GM19025 (cell line): Measurements from ENCODE around the gene SLC6A7.

ENCODE experiments used
- ATAC-seq: cut with Tn5 transposase; IDR thresholded peaks from one replicate; pipeline ENCODE4 v1.9.1; 2021; ENCODE audit warnings: mild to moderate bottlenecking, low read depth, moderate library complexity; ENCODE audit not compliant: unreplicated experiment

The SLC6A7 gene

DNA sequence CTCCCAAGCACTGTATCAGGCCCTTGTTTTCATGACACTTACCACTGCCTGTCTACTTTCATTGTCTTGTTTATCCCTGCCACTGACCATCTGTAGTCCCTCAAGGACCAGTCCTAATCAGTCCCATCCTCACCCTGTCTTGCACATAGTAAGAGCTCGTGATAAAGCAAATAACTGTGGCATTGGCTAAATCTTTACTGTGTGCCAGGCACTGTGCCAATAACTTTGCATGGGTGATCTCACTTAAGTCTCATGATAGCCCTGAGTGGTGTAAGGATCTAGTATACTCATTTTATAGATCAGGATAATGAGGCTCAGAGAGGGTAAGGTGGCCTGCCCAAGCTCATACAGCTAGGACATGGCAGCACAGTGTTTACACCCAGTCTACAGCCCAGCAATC is 17.7 kb upstream of the SLC6A7 start:
- no peak for ATAC-seq

DNA sequence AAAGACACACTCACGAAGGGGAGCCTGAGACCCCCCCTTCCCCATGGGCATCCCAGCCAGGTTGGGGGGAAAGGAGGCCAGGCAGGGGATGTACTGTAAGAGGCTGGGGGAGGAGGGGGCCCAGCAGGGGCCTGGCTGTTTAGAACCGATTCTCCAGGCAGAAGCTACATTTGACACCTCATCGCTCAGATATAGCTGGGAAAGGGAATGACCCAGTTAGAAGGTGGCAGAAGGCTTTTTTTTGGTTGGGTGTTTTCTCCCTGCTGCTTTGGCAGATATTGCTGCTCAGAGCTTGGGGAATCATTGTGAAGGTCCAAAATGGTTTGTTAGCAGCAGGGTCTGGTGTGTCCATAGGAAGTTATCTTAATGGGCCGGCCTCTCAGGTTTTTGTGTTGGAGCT is 17.3 kb upstream of the SLC6A7 start:
- no peak for ATAC-seq

- ATAC-seq = no peak
Measured at GRCh38 chr5:150173161-150173560, 16.7 kb upstream of the SLC6A7 start.

GRCh38 chr5:150174285-150174684 is 15.6 kb upstream of the SLC6A7 start:
- ATAC-seq = no peak

GRCh38 chr5:150175076-150175475 is 14.8 kb upstream of the SLC6A7 start:
- no peak for ATAC-seq

GRCh38 chr5:150175536-150175935 is 14.3 kb upstream of the SLC6A7 start:
- ATAC-seq = no peak

DNA sequence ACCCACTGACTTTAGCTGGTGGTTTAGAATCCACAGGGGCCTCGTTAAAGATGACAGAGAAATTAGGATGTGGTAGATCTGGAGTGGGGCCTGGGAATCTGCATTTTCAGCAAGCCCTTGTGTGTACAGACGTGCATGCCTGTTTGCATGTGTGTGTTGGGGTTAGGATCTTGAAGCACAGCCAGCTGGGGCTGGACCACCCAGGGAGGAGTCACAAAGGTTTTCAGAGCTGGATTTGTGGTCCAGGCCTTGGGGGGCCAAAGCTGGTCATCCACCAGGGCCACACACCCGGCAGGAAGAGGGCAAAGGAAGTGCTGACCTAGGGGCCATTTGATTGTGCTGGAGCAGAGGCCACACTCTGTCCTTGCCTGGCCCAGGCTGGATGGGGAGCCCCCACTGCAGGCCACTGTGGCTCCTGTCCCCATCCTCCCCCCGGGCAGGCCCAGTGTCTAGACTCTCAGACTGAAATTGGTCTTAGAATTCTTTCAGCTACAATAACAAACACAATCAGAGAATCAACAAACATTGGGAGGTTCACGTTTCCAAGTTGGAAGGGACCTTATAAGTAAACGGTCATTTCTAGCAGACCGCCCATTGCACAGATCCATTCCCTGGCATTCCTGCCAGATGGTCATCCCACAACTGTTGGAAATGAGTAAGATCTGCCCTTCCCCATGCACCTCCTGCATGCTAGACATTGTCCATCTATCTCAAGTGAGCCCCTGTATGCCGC is 13.0 kb upstream of the SLC6A7 start:
- ATAC-seq = no peak

- ATAC-seq = no peak
Measured at GRCh38 chr5:150177721-150178120, 12.1 kb upstream of the SLC6A7 start.

GRCh38 chr5:150178262-150178661 is 11.6 kb upstream of the SLC6A7 start:
- ATAC-seq = no peak

GRCh38 chr5:150179019-150179620 is 10.7 kb upstream of the SLC6A7 start:
- ATAC-seq = no peak

DNA sequence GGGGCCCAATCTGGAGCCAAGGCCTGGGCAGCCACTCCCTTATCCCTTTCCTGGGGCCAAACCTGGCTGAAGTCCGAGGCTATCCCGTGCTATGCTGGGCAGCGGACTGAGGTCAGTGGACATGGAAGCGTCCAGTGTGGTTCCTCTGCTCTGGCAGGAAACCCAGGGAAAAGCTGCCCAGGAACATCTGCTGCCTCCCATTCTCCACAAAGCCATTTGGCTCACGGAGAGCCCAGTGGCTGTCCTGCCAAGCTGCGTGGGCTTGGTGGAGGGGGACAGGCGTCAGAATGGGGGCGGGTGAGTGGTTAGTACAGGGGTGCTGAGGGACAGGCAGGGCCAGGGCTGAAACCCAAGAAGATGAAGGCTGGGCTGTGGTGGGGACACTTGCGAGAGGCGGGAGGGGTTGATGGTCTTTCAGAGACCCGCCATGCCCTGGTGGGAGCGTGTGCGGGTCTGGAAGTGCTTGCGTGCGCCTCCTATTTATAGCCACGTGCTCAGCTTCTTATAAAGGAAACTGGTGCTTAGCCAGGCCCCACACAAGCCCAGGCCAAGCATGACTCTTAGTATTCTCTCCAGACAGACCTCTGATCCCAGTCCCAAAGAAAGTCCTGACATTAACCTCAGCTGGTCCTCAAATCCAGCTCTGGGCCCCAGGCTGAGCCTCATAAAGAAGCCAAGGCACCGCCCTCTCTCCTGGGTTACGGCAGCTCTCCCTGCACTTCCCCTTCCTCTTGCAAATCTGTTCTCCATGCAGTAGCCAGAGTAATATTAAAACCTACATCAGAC is 9.4 kb upstream of the SLC6A7 start:
- ATAC-seq = no peak

- no peak for ATAC-seq
Measured at GRCh38 chr5:150181027-150181426, 8.8 kb upstream of the SLC6A7 start.

DNA sequence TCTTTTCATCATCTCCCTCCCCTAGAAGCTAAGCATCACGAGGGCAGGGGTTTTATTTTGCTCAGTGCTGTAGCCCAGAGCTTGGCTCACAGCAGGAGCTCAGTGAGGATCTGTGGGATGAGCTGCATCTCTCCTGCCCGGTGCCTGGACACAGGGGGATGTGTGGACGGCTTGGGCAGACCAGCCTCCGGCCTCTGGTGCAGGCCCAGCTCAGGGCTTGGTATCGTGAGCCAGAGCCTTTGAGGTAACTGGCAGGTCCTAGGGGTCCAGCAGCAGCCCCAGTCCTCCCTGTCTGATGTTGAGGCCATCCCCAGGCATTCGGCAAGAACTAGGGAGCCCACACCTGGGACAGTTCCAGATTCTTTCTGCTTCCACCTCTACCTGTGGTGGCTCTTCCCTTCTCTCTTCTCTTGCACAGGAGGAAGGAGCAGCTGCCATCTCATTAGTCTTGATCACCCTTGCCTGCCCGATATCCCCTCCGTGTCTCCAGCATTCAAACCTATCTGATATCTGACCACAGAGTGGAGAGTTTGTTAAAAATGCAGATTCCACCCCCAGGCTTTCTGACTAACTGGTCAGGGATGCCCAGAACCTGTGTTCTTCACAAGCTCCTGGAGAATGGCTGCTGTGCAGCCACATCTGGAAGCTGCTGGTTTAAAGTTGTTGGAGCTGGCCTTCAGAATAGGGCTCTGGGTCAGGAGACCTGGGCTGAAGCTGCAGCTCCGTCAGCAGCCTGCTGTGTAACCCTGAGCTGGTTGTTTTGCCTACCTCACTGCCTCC is 7.9 kb upstream of the SLC6A7 start:
- no peak for ATAC-seq

GRCh38 chr5:150182774-150183173 is 7.1 kb upstream of the SLC6A7 start:
- no peak for ATAC-seq

DNA sequence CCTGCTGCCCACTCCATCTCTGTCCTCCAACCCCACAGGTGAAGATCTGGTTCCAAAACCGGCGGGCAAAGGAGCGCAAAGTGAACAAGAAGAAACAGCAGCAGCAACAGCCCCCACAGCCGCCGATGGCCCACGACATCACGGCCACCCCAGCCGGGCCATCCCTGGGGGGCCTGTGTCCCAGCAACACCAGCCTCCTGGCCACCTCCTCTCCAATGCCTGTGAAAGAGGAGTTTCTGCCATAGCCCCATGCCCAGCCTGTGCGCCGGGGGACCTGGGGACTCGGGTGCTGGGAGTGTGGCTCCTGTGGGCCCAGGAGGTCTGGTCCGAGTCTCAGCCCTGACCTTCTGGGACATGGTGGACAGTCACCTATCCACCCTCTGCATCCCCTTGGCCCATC is 6.4 kb upstream of the SLC6A7 start:
- ATAC-seq = no peak

GRCh38 chr5:150184006-150184405 is 5.9 kb upstream of the SLC6A7 start:
- no peak for ATAC-seq

GRCh38 chr5:150184990-150185912 is 4.6 kb upstream of the SLC6A7 start:
- ATAC-seq = no peak

- ATAC-seq = no peak
Measured at GRCh38 chr5:150186137-150186536, 3.7 kb upstream of the SLC6A7 start.

DNA sequence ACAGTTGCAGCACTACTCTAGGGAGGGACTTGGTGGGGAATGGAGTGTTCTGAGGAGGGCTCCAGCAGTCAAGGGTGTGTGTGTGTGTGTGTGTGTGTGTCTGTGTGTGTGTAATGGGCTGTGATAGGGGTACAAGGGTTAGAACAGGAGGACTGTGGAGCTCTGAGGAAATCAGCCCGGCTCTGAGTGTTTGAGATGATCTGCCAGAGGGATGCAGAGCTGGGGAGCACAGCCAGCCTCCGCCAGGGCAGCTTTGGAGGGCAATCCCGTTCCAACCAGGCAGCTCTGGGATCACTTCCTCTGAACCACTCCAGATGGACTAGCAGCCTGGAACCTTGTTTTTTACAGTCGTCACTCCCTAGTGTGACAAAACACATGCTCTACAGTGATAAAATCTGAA is 3.0 kb upstream of the SLC6A7 start:
- no peak for ATAC-seq
